SW480 (cell line): ENCODE results near the gene XDH.

Experiments used
- DNase-seq: peaks from one replicate; pipeline ENCODE4 v3.0.0-alpha.2; 2016; ENCODE audit warnings: low spot score

The XDH gene

GRCh38 chr2:31365834-31366505, 48.6 kb downstream of the XDH start:
- DNase-seq, result no peak

GRCh38 chr2:31365348-31365747, 49.2 kb downstream of the XDH start:
- no peak for DNase-seq

- DNase-seq, result no peak
These were observed 50.4 kb downstream of the XDH start for GRCh38 chr2:31363956-31364750.

GRCh38 chr2:31362581-31362980, 52.0 kb downstream of the XDH start:
- DNase-seq, result no peak

GRCh38 chr2:31359229-31359628, 55.3 kb downstream of the XDH start:
- no peak for DNase-seq

GRCh38 chr2:31354837-31355236, 59.7 kb downstream of the XDH start:
- no peak for DNase-seq

- DNase-seq, result no peak
These were observed 61.4 kb downstream of the XDH start for GRCh38 chr2:31353179-31353578.

- DNase-seq, result no peak
These were observed 64.9 kb downstream of the XDH start for GRCh38 chr2:31349684-31350083.

GRCh38 chr2:31349160-31349559, 65.4 kb downstream of the XDH start:
- DNase-seq, result no peak

GRCh38 chr2:31348618-31349017, 65.9 kb downstream of the XDH start:
- DNase-seq, result no peak

- DNase-seq, result no peak
These were observed 66.8 kb downstream of the XDH start for GRCh38 chr2:31347750-31348149.

- no peak for DNase-seq
These were observed 67.2 kb downstream of the XDH start for GRCh38 chr2:31347319-31347718.

GRCh38 chr2:31344447-31344846, 70.1 kb downstream of the XDH start:
- DNase-seq, result no peak

- no peak for DNase-seq
These were observed 73.2 kb downstream of the XDH start for GRCh38 chr2:31341351-31341750.

GRCh38 chr2:31339696-31340095, 74.8 kb downstream of the XDH start:
- no peak for DNase-seq

GRCh38 chr2:31337860-31338259, 76.7 kb downstream of the XDH start:
- peak; percentile 44 for DNase-seq

GRCh38 chr2:31337197-31337596, 77.3 kb downstream of the XDH start:
- DNase-seq, result no peak

- no peak for DNase-seq
These were observed 78.5 kb downstream of the XDH start for GRCh38 chr2:31335921-31336585.

- no peak for DNase-seq
These were observed 80.1 kb downstream of the XDH start for GRCh38 chr2:31334311-31335026.

- peak; percentile 76 for DNase-seq
These were observed 80.9 kb downstream of the XDH start for GRCh38 chr2:31333527-31334183.

GRCh38 chr2:31333046-31333445, 81.5 kb downstream of the XDH start:
- DNase-seq, result no peak

GRCh38 chr2:31332521-31332920, 82.0 kb downstream of the XDH start:
- no peak for DNase-seq
